Bronchial epithelial cell (primary cell): ENCODE measurements around the gene CELF4. TPM values are rescaled to one million over a fixed set of nuclear protein-coding genes. Genes with fewer than 3 reads are reported as not detected.

Source experiments
- DNase-seq: peaks from one replicate; pipeline ENCODE4 v3.0.0-alpha.2; 2010; ENCODE audit warnings: low read depth
- FAIRE-seq: peaks from 2 replicates; lab custom pipeline; 2011; peaks lifted over from hg19 to GRCh38; lab: Jason Lieb, UNC
- H3K27me3 ChIP-seq: 2 replicates; pipeline ENCODE4 v1.5.1; 2011; ENCODE audit warnings: low read length; ENCODE audit not compliant: control insufficient read depth, insufficient read depth
- H3K36me3 ChIP-seq: 2 replicates; pipeline ENCODE4 v1.5.1; 2011; ENCODE audit warnings: low read length; ENCODE audit not compliant: control insufficient read depth, insufficient read depth
- H3K4me3 ChIP-seq: 2 replicates; pipeline ENCODE4 v1.5.1; 2011; ENCODE audit warnings: mild to moderate bottlenecking, low read depth, low read length, control low read depth
- total RNA-seq: library from RNA; depleted of rRNA; stranded (reverse); fragments of >200 nt; gene quantifications from 2 replicates; pipeline ENCODE4 v1.2.1, GENCODE V29; 2014
- TF ChIP-seq, protein P1 (sequence below): IDR thresholded peaks from 2 replicates; pipeline ENCODE4 v1.5.1; 2011; ENCODE audit warnings: mild to moderate bottlenecking, moderate library complexity, low read length, control low read depth, inconsistent platforms; ENCODE audit not compliant: insufficient read depth, severe bottlenecking

Gene CELF4
- total RNA-seq, 1 donor from 2014 or later = not detected

GRCh38 chr18:37429791-37430190, 135.8 kb downstream of the CELF4 start:
- no peak for DNase-seq
- no peaks in the 10 kb centered on the region for H3K27me3 ChIP-seq
- FAIRE-seq = no peak
- no peak overlapping the region for H3K4me3 ChIP-seq
- no peaks in the 10 kb centered on the region for H3K36me3 ChIP-seq
- TF ChIP-seq, protein P1, sequence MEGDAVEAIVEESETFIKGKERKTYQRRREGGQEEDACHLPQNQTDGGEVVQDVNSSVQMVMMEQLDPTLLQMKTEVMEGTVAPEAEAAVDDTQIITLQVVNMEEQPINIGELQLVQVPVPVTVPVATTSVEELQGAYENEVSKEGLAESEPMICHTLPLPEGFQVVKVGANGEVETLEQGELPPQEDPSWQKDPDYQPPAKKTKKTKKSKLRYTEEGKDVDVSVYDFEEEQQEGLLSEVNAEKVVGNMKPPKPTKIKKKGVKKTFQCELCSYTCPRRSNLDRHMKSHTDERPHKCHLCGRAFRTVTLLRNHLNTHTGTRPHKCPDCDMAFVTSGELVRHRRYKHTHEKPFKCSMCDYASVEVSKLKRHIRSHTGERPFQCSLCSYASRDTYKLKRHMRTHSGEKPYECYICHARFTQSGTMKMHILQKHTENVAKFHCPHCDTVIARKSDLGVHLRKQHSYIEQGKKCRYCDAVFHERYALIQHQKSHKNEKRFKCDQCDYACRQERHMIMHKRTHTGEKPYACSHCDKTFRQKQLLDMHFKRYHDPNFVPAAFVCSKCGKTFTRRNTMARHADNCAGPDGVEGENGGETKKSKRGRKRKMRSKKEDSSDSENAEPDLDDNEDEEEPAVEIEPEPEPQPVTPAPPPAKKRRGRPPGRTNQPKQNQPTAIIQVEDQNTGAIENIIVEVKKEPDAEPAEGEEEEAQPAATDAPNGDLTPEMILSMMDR = no peak

DNA sequence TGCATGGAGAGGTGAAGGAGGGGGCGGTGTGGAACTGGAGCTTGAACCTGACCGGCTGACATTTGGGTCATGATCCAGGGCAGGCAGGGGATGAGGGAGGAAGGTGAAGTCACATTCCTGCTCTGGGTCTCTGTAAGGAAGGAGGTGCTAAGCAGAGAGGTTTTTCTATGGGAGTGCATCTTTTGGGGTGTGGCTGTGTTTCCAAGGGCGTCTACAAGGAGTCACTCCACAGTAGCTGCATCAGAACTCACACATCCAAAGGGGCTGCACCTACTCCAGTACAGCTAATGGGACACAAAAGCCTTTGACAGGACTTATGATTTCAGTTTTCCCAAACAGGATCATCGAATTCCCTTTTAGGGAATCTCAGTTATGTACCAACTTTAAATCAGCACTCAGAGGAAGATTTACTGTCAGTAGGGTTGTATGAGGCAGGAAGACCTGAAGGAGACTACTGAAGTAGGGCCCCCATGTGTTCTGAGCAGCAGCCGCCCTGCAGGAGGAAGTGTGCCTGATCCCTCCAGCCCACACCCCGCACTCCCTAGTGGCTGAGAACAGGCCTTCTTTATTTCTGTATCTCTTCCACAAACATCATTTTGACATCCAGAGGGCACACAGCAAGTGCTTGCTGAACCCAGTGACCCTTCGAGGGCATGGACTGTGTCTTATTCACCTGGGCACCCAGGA, 137.2 kb downstream of the CELF4 start:
- DNase-seq (no peak), FAIRE-seq (peak; percentile 55)
- H3K27me3 ChIP-seq = no peaks in the 10 kb centered on the region
- no peak overlapping the region for H3K4me3 ChIP-seq
- TF ChIP-seq, protein P1 = no peak
- no peaks in the 10 kb centered on the region for H3K36me3 ChIP-seq

- Histone ChIP-seq H3K36me3 (no peaks in the 10 kb centered on the region), H3K4me3 (no peak overlapping the region), H3K27me3 (no peaks in the 10 kb centered on the region)
- FAIRE-seq = no peak
- TF ChIP-seq, protein P1 = no peak
- no peak for DNase-seq
Observed at GRCh38 chr18:37426586-37426985, 139.0 kb downstream of the CELF4 start.

DNA sequence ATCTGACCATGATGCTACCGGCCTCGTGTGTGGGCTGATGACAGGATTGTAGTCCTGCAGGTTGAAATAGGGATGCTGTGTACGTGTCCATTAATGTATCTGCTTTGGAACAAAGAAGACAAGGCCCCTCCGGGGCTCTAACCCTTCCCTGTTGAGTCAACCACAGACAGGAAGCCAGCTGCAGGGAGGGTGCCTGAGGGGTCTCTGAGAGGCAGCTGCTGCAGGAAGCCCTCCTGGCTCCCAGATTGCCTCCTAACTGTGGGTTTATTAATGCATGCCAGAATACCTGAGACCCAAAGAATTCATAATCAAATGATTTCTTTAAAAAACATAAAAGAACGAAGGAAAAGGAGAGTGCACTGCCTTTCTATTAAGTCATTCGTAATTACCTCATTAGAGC, 140.4 kb downstream of the CELF4 start:
- no peak overlapping the region for H3K4me3 ChIP-seq
- no peak for FAIRE-seq
- no peaks in the 10 kb centered on the region for H3K36me3 ChIP-seq
- TF ChIP-seq, protein P1 = no peak
- no peaks in the 10 kb centered on the region for H3K27me3 ChIP-seq
- DNase-seq = no peak

GRCh38 chr18:37424507-37424906, 141.1 kb downstream of the CELF4 start:
- DNase-seq (no peak), FAIRE-seq (no peak)
- Histone ChIP-seq H3K4me3 (no peak overlapping the region), H3K27me3 (no peaks in the 10 kb centered on the region), H3K36me3 (no peaks in the 10 kb centered on the region)
- TF ChIP-seq, protein P1 = no peak

DNA sequence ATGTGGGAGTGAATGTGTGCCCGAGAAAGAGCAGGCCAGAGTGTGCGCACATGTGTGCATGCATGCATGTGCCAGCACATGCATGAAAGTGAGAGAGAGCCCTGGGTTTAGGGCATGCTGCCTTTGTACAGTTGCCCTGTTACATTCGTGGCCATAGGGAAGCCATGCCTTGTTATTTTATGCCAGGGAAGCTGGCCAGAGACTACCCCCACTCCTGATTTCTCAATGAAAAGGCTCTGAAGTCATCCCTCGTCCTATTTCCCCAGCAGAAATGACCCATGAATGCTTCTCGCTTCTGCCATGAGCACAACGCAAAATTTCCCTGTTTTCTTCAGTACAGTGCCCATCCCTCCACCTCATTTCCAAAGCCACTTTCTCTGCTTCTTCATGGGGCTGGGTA, 143.0 kb downstream of the CELF4 start:
- H3K36me3 ChIP-seq = no peaks in the 10 kb centered on the region
- no peak overlapping the region for H3K4me3 ChIP-seq
- DNase-seq (no peak), FAIRE-seq (no peak)
- no peaks in the 10 kb centered on the region for H3K27me3 ChIP-seq
- TF ChIP-seq, protein P1 = no peak
